ENCODE measurements around the gene SLC6A5. TPM values are rescaled to one million over a fixed set of nuclear protein-coding genes. Genes with fewer than 3 reads are reported as not detected.

The SLC6A5 gene
- polyA plus RNA-seq, 4 donors, result under 0.01 to 0.03 TPM; not detected in 2

DNA sequence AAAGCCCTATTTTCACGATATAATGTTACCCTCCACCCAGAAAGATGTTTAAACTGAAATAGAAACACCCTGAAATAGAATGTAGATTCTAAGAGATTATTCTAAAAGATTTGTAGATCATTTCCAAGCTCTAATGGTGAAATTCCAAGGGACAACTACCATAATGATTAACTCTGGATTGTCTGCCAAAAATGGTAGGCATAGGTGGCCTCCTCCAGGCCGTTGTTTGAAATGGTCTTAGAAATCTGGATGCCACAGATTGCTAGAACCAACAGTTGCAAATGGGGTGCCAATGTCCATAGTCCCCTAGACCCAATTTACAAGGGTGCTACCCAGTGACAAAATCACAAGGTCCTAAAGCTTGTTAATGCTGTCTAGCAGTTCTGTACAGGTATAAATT lies 6.7 kb upstream of the SLC6A5 start:
- 41 to 49% (median 46%) methylated on average over 2 of the region's 2 CpGs for WGBS, 3 donors
- H3K36me3 ChIP-seq (ENCODE audit: control insufficient read depth in 3 of 3, insufficient read depth in 2 of 3, low read depth in 1 of 3, low read length in 3 of 3), result no peaks in the 10 kb centered on the region
- no peaks in the 10 kb centered on the region for H3K4me1 ChIP-seq (ENCODE audit: control insufficient read depth in 3 of 3, insufficient read depth in 2 of 3, low read depth in 1 of 3, low read length in 2 of 3)
- no peak overlapping the region for H3K27ac ChIP-seq (ENCODE audit: low read depth in 1 of 3, low read length in 2 of 3)
- no peak overlapping the region for H3K4me3 ChIP-seq (ENCODE audit: low read depth in 1 of 3, low read length in 3 of 3)
- H3K27me3 ChIP-seq (ENCODE audit: control insufficient read depth in 3 of 3, insufficient read depth in 3 of 3, low read length in 3 of 3), result peaks cover 2 to 45% (median 26%) of the 10 kb centered on the region in 3 donors
- DNase-seq (peak in 1 of 2 donors; percentile 32), FAIRE-seq (no peak)
- H3K9me3 ChIP-seq (ENCODE audit: control insufficient read depth in 2 of 2, insufficient read depth in 1 of 2, low read depth in 1 of 2, low read length in 1 of 2), result no peaks in the 10 kb centered on the region

DNA sequence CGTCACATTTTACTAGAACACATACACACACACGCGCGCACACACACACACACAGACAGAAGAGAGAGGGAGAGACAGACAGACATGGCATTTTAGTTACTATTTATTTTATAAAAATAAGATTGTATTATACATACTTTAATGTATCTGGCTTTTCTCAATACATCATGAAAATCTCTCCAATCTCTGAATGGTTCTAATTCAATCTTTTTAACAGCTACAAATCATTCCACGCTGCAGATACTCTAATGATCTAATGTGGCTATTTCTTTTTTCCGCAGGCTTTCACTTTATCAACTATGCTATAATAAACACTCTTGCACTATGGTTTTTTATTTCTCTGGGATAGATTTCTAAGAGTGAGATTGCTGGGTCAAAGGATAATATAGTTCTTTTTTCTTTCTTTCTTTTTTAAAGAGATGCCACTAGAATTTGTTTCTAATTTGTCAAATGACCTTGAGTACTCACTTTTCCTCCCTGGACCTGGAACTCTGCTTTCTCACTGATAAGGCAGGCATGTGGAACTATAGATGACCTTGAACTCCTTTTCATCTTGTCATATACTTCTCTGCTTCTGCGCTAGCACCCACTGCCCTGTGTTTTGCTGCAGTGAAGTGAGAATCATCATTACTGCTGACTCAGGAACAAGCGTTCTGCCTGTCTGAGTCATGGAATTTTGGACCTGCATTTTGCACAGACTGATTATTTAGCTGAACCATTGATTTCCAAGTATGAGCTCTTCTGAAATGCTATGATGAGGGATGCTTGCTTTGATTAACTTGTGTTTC lies 4.9 kb upstream of the SLC6A5 start:
- DNase-seq, result no peak
- H3K27ac ChIP-seq (ENCODE audit: low read depth in 1 of 3, low read length in 2 of 3), result no peak overlapping the region
- no peak for FAIRE-seq
- peaks cover 5 to 63% (median 39%) of the 10 kb centered on the region in 3 donors for H3K27me3 ChIP-seq (ENCODE audit: control insufficient read depth in 3 of 3, insufficient read depth in 3 of 3, low read length in 3 of 3)
- no peak overlapping the region for H3K4me3 ChIP-seq (ENCODE audit: low read depth in 1 of 3, low read length in 3 of 3)
- H3K9me3 ChIP-seq (ENCODE audit: control insufficient read depth in 2 of 2, insufficient read depth in 1 of 2, low read depth in 1 of 2, low read length in 1 of 2), result no peaks in the 10 kb centered on the region
- 68 to 78% (median 71%) methylated on average over 8 of the region's 8 CpGs for WGBS, 3 donors
- no peaks in the 10 kb centered on the region for H3K36me3 ChIP-seq (ENCODE audit: control insufficient read depth in 3 of 3, insufficient read depth in 2 of 3, low read depth in 1 of 3, low read length in 3 of 3)
- no peaks in the 10 kb centered on the region for H3K4me1 ChIP-seq (ENCODE audit: control insufficient read depth in 3 of 3, insufficient read depth in 2 of 3, low read depth in 1 of 3, low read length in 2 of 3)

GRCh38 chr11:20595101-20595500 lies 4.3 kb upstream of the SLC6A5 start:
- FAIRE-seq (no peak), DNase-seq (no peak)
- H3K27ac ChIP-seq (ENCODE audit: low read depth in 1 of 3, low read length in 2 of 3), result no peak overlapping the region
- no peak overlapping the region for H3K4me3 ChIP-seq (ENCODE audit: low read depth in 1 of 3, low read length in 3 of 3)
- WGBS, 3 donors, result 82 to 83% (median 82%) methylated on average over 5 of the region's 5 CpGs
- H3K4me1 ChIP-seq (ENCODE audit: control insufficient read depth in 3 of 3, insufficient read depth in 2 of 3, low read depth in 1 of 3, low read length in 2 of 3), result no peaks in the 10 kb centered on the region
- no peaks in the 10 kb centered on the region for H3K36me3 ChIP-seq (ENCODE audit: control insufficient read depth in 3 of 3, insufficient read depth in 2 of 3, low read depth in 1 of 3, low read length in 3 of 3)
- peaks cover 7 to 69% (median 44%) of the 10 kb centered on the region in 3 donors for H3K27me3 ChIP-seq (ENCODE audit: control insufficient read depth in 3 of 3, insufficient read depth in 3 of 3, low read length in 3 of 3)
- H3K9me3 ChIP-seq (ENCODE audit: control insufficient read depth in 2 of 2, insufficient read depth in 1 of 2, low read depth in 1 of 2, low read length in 1 of 2), result no peaks in the 10 kb centered on the region

DNA sequence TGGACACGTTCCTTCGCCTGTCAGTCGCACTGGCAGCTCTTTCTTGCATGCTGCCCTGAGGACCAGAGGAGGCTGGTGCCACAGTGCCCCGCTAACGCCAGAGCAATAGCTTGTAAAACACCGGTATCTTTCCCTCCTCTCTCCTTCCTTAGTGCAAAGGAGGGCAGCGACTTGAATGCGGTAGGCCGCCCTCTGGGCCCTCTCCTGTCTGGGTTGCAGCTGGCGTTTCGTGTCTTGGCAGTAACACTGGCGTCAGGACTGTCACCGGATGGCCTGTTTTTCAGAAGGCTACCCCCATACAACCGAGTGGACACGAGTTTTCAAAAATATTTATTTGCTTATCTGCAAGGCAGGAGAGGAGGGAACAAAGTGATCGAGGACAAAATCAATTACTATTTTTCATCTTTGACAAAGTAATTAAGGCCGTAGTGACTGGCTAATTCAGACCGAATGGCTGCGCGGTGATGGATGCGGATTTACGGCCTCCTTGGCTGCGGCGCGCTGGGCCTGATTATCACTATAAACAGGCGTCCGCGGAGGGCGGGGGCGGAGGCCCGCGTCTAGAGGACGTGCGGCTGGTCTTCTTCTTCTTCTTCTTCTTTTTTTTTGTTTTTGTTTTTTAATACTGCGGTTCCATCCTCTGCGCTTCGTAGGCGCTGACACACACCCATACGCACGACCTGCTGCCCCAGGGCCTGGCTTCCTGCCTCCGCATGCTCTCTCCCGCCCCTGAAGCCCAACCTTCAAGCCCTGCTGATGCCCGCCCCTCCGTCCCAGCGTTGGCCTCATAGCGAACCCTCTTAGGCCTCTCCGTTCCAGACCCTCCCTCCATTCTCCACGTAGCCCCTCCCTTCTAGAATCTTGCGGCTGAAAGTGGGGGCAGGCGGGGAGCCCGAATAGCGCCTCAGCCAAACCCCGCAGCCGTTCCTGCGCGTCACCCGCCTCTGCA lies 2.9 kb upstream of the SLC6A5 start:
- WGBS, 3 donors, result 6 to 9% (median 8%) methylated on average over 55 to 57 of the region's 57 CpGs
- DNase-seq, result peak in 1 of 2 donors; percentile 23
- H3K4me3 ChIP-seq (ENCODE audit: low read depth in 1 of 3, low read length in 3 of 3), result no peak overlapping the region
- no peaks in the 10 kb centered on the region for H3K9me3 ChIP-seq (ENCODE audit: control insufficient read depth in 2 of 2, insufficient read depth in 1 of 2, low read depth in 1 of 2, low read length in 1 of 2)
- H3K4me1 ChIP-seq (ENCODE audit: control insufficient read depth in 3 of 3, insufficient read depth in 2 of 3, low read depth in 1 of 3, low read length in 2 of 3), result no peaks in the 10 kb centered on the region
- H3K27ac ChIP-seq (ENCODE audit: low read depth in 1 of 3, low read length in 2 of 3), result no peak overlapping the region
- H3K27me3 ChIP-seq (ENCODE audit: control insufficient read depth in 3 of 3, insufficient read depth in 3 of 3, low read length in 3 of 3), result peaks cover 11 to 77% (median 53%) of the 10 kb centered on the region in 3 donors
- no peaks in the 10 kb centered on the region for H3K36me3 ChIP-seq (ENCODE audit: control insufficient read depth in 3 of 3, insufficient read depth in 2 of 3, low read depth in 1 of 3, low read length in 3 of 3)
- FAIRE-seq, result no peak

DNA sequence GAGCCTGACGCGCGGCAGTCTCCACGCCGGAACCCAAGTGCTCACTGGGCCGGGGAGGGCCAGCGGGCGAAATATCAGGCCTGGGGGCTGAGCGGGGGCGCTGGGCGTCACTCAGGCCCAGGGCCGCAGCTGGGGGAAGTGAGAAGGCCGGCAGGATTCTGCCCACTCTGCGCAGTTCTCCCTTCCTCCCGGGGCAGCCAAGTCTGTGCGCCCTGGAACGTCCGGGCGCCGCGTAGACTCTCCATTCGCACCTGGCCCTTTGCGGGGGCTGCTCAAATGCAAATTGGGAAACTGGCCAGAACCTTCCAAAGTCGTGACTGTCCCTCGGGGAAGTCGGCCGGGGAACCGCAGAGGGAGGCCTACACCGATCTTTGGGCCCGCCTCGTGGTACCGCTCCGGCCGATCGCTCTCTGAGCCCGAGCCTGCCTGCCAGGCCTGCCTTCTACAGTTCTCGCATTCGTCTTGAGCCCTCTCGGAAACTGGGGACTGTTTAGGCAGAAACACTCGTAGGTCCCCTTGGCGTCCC lies 2.2 kb upstream of the SLC6A5 start:
- no peak for FAIRE-seq
- peaks cover 14 to 84% (median 56%) of the 10 kb centered on the region in 3 donors for H3K27me3 ChIP-seq (ENCODE audit: control insufficient read depth in 3 of 3, insufficient read depth in 3 of 3, low read length in 3 of 3)
- 3 to 6% (median 5%) methylated on average over 37 to 41 of the region's 41 CpGs for WGBS, 3 donors

DNA sequence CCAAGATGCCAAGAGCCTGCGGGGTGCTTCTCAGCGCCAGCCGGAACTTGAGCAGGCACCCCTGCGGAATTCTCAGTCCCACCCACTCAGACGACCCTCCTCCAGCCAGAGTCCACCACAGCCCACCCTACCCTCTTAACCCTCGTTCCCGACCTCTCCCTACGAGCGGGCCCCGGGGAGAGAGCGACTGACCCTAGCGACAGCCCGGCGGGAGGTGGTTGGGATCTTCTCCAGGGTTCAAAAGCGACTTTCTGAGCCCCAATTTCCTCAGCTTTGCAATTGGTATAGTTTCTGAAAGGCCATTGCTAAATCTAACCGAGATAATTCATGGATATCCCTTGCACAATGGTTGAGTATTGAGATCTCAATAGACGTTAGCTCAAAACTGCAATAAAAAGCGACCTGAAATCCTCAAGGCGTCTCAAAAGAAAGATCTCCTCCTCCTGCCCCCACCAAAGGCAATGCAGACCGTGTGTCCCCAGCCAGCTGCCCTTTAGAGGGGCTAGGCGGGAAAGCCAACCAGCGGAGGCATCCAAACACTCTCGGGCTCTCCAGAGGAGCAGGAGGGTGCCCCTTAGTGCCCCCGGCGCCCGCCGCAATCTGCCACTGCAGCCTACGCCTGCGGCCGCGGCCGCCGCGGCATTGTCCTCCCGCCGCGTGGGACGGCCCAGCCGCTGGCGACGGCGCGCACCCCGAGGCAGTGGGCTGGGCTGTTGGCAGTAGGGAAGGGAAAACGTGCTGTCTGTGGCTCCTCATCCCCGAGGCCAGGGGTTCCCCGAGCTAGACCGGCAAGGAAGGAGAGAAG lies 1.5 kb upstream of the SLC6A5 start:
- H3K4me3 ChIP-seq (ENCODE audit: low read depth in 1 of 3, low read length in 3 of 3), result no peak overlapping the region
- DNase-seq, result no peak
- FAIRE-seq, result no peak
- 2 to 8% (median 7%) methylated on average over 37 to 48 of the region's 48 CpGs for WGBS, 3 donors
- no peaks in the 10 kb centered on the region for H3K9me3 ChIP-seq (ENCODE audit: control insufficient read depth in 2 of 2, insufficient read depth in 1 of 2, low read depth in 1 of 2, low read length in 1 of 2)
- H3K27me3 ChIP-seq (ENCODE audit: control insufficient read depth in 3 of 3, insufficient read depth in 3 of 3, low read length in 3 of 3), result peaks cover 14 to 90% (median 62%) of the 10 kb centered on the region in 3 donors
- no peaks in the 10 kb centered on the region for H3K4me1 ChIP-seq (ENCODE audit: control insufficient read depth in 3 of 3, insufficient read depth in 2 of 3, low read depth in 1 of 3, low read length in 2 of 3)
- H3K36me3 ChIP-seq (ENCODE audit: control insufficient read depth in 3 of 3, insufficient read depth in 2 of 3, low read depth in 1 of 3, low read length in 3 of 3), result no peaks in the 10 kb centered on the region
- H3K27ac ChIP-seq (ENCODE audit: low read depth in 1 of 3, low read length in 2 of 3), result no peak overlapping the region

More for the DNA sequence above, 2.2 kb upstream of the SLC6A5 start:
- no peak overlapping the region for H3K4me3 ChIP-seq (ENCODE audit: low read depth in 1 of 3, low read length in 3 of 3)
- H3K36me3 ChIP-seq (ENCODE audit: control insufficient read depth in 3 of 3, insufficient read depth in 2 of 3, low read depth in 1 of 3, low read length in 3 of 3), result no peaks in the 10 kb centered on the region
- H3K27ac ChIP-seq (ENCODE audit: low read depth in 1 of 3, low read length in 2 of 3), result no peak overlapping the region
- H3K9me3 ChIP-seq (ENCODE audit: control insufficient read depth in 2 of 2, insufficient read depth in 1 of 2, low read depth in 1 of 2, low read length in 1 of 2), result no peaks in the 10 kb centered on the region
- no peaks in the 10 kb centered on the region for H3K4me1 ChIP-seq (ENCODE audit: control insufficient read depth in 3 of 3, insufficient read depth in 2 of 3, low read depth in 1 of 3, low read length in 2 of 3)
- DNase-seq, result no peak

DNA sequence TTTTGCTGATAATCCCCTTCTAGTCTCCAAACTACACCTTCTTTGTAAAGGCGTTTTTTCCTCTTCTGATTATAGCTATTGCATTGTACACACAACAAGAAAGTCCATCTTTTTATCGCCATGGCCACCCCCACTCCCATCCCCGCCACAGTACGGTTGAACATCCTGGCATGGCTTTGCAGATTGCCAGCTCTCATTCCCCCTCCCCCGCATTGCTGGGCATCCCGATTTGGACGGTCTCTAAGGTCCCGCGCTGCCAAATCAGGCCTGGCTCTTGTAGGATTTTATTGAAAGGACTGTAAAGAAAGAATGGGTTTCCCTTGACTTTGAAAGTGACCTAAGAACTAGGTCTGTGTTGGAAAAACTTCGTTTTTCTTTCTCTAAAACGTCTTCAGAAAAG lies 916 bp upstream of the SLC6A5 start:
- no peak overlapping the region for H3K4me3 ChIP-seq (ENCODE audit: low read depth in 1 of 3, low read length in 3 of 3)
- H3K4me1 ChIP-seq (ENCODE audit: control insufficient read depth in 3 of 3, insufficient read depth in 2 of 3, low read depth in 1 of 3, low read length in 2 of 3), result no peaks in the 10 kb centered on the region
- DNase-seq, result no peak
- WGBS, 3 donors, result 6 to 18% (median 12%) methylated on average over 11 of the region's 11 CpGs
- H3K27me3 ChIP-seq (ENCODE audit: control insufficient read depth in 3 of 3, insufficient read depth in 3 of 3, low read length in 3 of 3), result peaks cover 14 to 90% (median 68%) of the 10 kb centered on the region in 3 donors
- H3K9me3 ChIP-seq (ENCODE audit: control insufficient read depth in 2 of 2, insufficient read depth in 1 of 2, low read depth in 1 of 2, low read length in 1 of 2), result no peaks in the 10 kb centered on the region
- FAIRE-seq, result no peak
- no peak overlapping the region for H3K27ac ChIP-seq (ENCODE audit: low read depth in 1 of 3, low read length in 2 of 3)
- no peaks in the 10 kb centered on the region for H3K36me3 ChIP-seq (ENCODE audit: control insufficient read depth in 3 of 3, insufficient read depth in 2 of 3, low read depth in 1 of 3, low read length in 3 of 3)

DNA sequence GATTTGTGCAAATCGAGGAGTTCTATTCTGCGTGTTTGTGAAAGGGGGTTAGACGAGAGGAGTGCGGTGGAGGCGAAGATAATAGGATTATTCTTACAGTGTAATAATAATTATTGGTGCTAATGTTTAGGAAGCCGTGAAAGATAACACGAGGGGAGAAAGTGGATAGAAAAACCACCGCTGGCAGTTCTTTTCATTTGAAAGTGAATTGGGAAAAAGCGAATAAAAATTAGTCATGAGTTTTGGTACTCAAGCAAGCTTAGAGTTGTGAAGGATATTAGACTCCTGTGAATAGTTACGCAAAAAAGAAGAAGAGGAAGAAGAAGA lies 575 bp downstream of the SLC6A5 start:
- H3K36me3 ChIP-seq (ENCODE audit: control insufficient read depth in 3 of 3, insufficient read depth in 2 of 3, low read depth in 1 of 3, low read length in 3 of 3), result no peaks in the 10 kb centered on the region
- H3K4me3 ChIP-seq (ENCODE audit: low read depth in 1 of 3, low read length in 3 of 3), result no peak overlapping the region
- DNase-seq, result no peak
- H3K4me1 ChIP-seq (ENCODE audit: control insufficient read depth in 3 of 3, insufficient read depth in 2 of 3, low read depth in 1 of 3, low read length in 2 of 3), result no peaks in the 10 kb centered on the region
- peaks cover 16 to 98% (median 79%) of the 10 kb centered on the region in 3 donors for H3K27me3 ChIP-seq (ENCODE audit: control insufficient read depth in 3 of 3, insufficient read depth in 3 of 3, low read length in 3 of 3)
- no peak overlapping the region for H3K27ac ChIP-seq (ENCODE audit: low read depth in 1 of 3, low read length in 2 of 3)
- 19 to 26% (median 24%) methylated on average over 10 of the region's 10 CpGs for WGBS, 3 donors
- H3K9me3 ChIP-seq (ENCODE audit: control insufficient read depth in 2 of 2, insufficient read depth in 1 of 2, low read depth in 1 of 2, low read length in 1 of 2), result no peaks in the 10 kb centered on the region
- no peak for FAIRE-seq
